Heart left ventricle (tissue), 13 donors: ENCODE data around the gene OPN4.

ENCODE experiments used
- CTCF ChIP-seq, 12 donors: fragments of 200-600 bp; sonication (generic) in 4 of 12; IDR thresholded peaks; one replicate each; pipeline versions ENCODE4 v1.5.0 to v1.8.0; 2018 to 2022; ENCODE audit warnings: antibody characterized with exemption in 12 of 12, mild to moderate bottlenecking in 5 of 12
- POLR2A ChIP-seq, 2 donors: fragments of 450-650 bp; IDR thresholded peaks; one replicate each; pipeline ENCODE4 v1.6.1; 2017; ENCODE audit warnings: antibody characterized with exemption in 2 of 2, mild to moderate bottlenecking in 2 of 2, moderate library complexity in 2 of 2
- donor health status: ischemic (EF 13 %, LVEDD 7.1; RV severe dilation, severe dysfunction).
- donor health status: DM: no; HTN: yes; CAD: no.
- donor health status: DM: no; HTN: no; CAD: no.
- donor health status: ischemic (EF 25% LVEDD 6.9; RV normal size, moderate dysfunction).
- donor health status: ischemic (EF 25% LVEDD 5.7; RV mildly dilated, moderate dysfunction).
- donor health status: ischemic (EF 35%, LVEDD 5.7; RV mildly dilated, moderate dysfunction).
- donor health status: nonischemic (EF 11% LVEDD 7.7; RV severe dilation, severe dysfunction).
- donor health status: DM: yes; HTN: yes; CAD: no.
- donor health status: PGD.
- donor health status: ischemic (EF 29% LVEDD 5.4; RV normal size, mild dysfunction).
- donor health status: nonischemic (EF 23%, LVEDD 6.1; RV moderate dilation, normal function).

- TF ChIP-seq CTCF (IDR thresholded peaks at IDR 0.05) (no peak), POLR2A (IDR thresholded peaks at IDR 0.05) (no peak)
Observed at GRCh38 chr10:86657396-86658011, 3.2 kb downstream of the OPN4 start.
